GM21526 (cell line): Measurements from ENCODE around the gene ZC2HC1B.

Source experiments
- ATAC-seq: cut with Tn5 transposase; IDR thresholded peaks from one replicate; pipeline ENCODE4 v1.9.1; 2021; ENCODE audit warnings: moderate library complexity; ENCODE audit not compliant: unreplicated experiment, low FRiP score

ZC2HC1B gene

GRCh38 chr6:143986463-143987065, 122.3 kb downstream of the ZC2HC1B start:
- ATAC-seq, result no peak
